Astrocyte (in vitro differentiated cells and primary cell): ENCODE measurements around the gene STYXL2. TPM values are rescaled to one million over a fixed set of nuclear protein-coding genes. Genes with fewer than 3 reads are reported as not detected.

ENCODE experiments used
- DNase-seq: peaks from one replicate; pipeline ENCODE4 v3.0.0-alpha.2; 2010; ENCODE audit warnings: low read depth
- FAIRE-seq: peaks from 2 replicates; lab custom pipeline; 2011; peaks lifted over from hg19 to GRCh38; lab: Jason Lieb, UNC
- H2AFZ ChIP-seq: 2 replicates; pipeline ENCODE4 v1.6.0; 2012; ENCODE audit warnings: low read depth, low read length, inconsistent platforms
- H3K27ac ChIP-seq: 2 replicates; pipeline ENCODE4 v1.5.1; 2011; ENCODE audit warnings: low read depth, low read length, inconsistent platforms
- H3K27me3 ChIP-seq: 2 replicates; pipeline ENCODE4 v1.6.0; 2011; ENCODE audit warnings: low read length, inconsistent platforms; ENCODE audit not compliant: insufficient read depth
- H3K36me3 ChIP-seq: 2 replicates; pipeline ENCODE4 v1.5.1; 2011; ENCODE audit warnings: low read length, inconsistent platforms; ENCODE audit not compliant: insufficient read depth
- H3K4me1 ChIP-seq: 2 replicates; pipeline ENCODE4 v1.5.1; 2011; ENCODE audit warnings: low read length, inconsistent platforms; ENCODE audit not compliant: insufficient read depth
- H3K4me2 ChIP-seq: 2 replicates; pipeline ENCODE4 v1.6.0; 2012; ENCODE audit warnings: low read length, inconsistent platforms
- H3K4me3 ChIP-seq: 2 replicates; pipeline ENCODE4 v1.5.1; 2011; ENCODE audit warnings: low read depth, mild to moderate bottlenecking, low read length, inconsistent platforms; ENCODE audit not compliant: insufficient read depth
- H3K79me2 ChIP-seq: 2 replicates; pipeline ENCODE4 v1.6.0; 2012; ENCODE audit warnings: mild to moderate bottlenecking, low read length, inconsistent platforms; ENCODE audit not compliant: insufficient read depth
- H3K9ac ChIP-seq: 2 replicates; pipeline ENCODE4 v1.6.0; 2012; ENCODE audit warnings: mild to moderate bottlenecking, low read length, inconsistent platforms
- H3K9me3 ChIP-seq: 2 replicates; pipeline ENCODE4 v1.5.1; 2012; ENCODE audit warnings: low read depth, mild to moderate bottlenecking, low read length, inconsistent platforms; ENCODE audit not compliant: insufficient read depth
- H4K20me1 ChIP-seq: 2 replicates; pipeline ENCODE4 v1.6.0; 2012; ENCODE audit warnings: low read length, inconsistent platforms; ENCODE audit not compliant: insufficient read depth
- H3K27ac Mint-ChIP-seq: one replicate; pipeline ENCODE4 v1.8.0; 2021; ENCODE audit warnings: mild to moderate bottlenecking, mixed read lengths; ENCODE audit not compliant: unreplicated experiment
- H3K27me3 Mint-ChIP-seq: one replicate; pipeline ENCODE4 v1.8.0; 2021; ENCODE audit warnings: low read depth, mixed read lengths; ENCODE audit not compliant: unreplicated experiment
- H3K36me3 Mint-ChIP-seq: one replicate; pipeline ENCODE4 v1.8.0; 2021; ENCODE audit warnings: low read depth, mixed read lengths; ENCODE audit not compliant: unreplicated experiment
- H3K4me1 Mint-ChIP-seq: one replicate; pipeline ENCODE4 v1.8.0; 2021; ENCODE audit warnings: low read depth, mixed read lengths; ENCODE audit not compliant: unreplicated experiment
- H3K4me3 Mint-ChIP-seq: one replicate; pipeline ENCODE4 v1.8.0; 2021; ENCODE audit warnings: mild to moderate bottlenecking, moderate library complexity, mixed read lengths; ENCODE audit not compliant: unreplicated experiment
- H3K9me3 Mint-ChIP-seq: one replicate; pipeline ENCODE4 v1.8.0; 2021; ENCODE audit warnings: mild to moderate bottlenecking, mixed read lengths; ENCODE audit not compliant: unreplicated experiment
- EZH2 ChIP-seq: IDR thresholded peaks from 2 replicates; pipeline ENCODE4 v1.6.1; 2012; ENCODE audit warnings: mild to moderate bottlenecking, low read length, inconsistent platforms; ENCODE audit not compliant: insufficient read depth
- total RNA-seq: library from RNA; stranded (reverse); gene quantifications from 2 replicates; pipeline ENCODE4 v1.2.1, GENCODE V29; 2021
- TF ChIP-seq, protein P1 (sequence below): IDR thresholded peaks from 2 replicates; pipeline ENCODE4 v1.5.1; 2011; ENCODE audit warnings: low read depth, mild to moderate bottlenecking, inconsistent platforms, low read length, moderate library complexity; ENCODE audit not compliant: insufficient read depth

Gene STYXL2
- total RNA-seq, 1 donor from 2014 or later, result 0.82 TPM

DNA sequence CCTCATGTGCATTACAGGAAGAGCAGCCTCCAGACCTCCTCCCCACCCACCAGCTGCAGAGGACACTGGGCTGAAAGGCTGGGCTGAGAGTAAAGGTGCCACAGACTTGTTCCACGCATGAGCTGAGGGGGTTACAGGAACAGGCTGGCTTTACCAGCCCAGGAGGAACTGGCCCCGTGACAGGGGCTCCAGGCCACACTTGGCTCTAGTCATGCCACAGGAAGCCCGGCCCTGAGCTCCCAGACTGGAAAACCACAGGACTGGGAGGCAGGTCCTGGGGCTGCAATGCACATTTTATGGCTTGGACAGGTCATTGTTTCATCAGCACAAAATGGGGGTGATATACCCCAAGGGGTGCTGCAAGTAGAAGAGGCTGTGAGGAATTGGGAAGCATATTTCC, 39.3 kb upstream of the STYXL2 start:
- H3K4me2 ChIP-seq, result no peak overlapping the region
- H3K36me3 ChIP-seq, result no peaks in the 10 kb centered on the region
- Mint-ChIP-seq H3K4me1 (peaks cover 9% of the 10 kb centered on the region), H3K27me3 (peaks cover 32% of the 10 kb centered on the region), H3K36me3 (no peaks in the 10 kb centered on the region), H3K27ac (no peak overlapping the region), H3K9me3 (no peaks in the 10 kb centered on the region), H3K4me3 (no peak overlapping the region)
- no peaks in the 10 kb centered on the region for H3K79me2 ChIP-seq
- no peak overlapping the region for H3K9ac ChIP-seq
- H3K27me3 ChIP-seq, result no peaks in the 10 kb centered on the region
- H3K4me3 ChIP-seq, result no peak overlapping the region
- FAIRE-seq (no peak), DNase-seq (no peak)
- TF ChIP-seq, protein P1, sequence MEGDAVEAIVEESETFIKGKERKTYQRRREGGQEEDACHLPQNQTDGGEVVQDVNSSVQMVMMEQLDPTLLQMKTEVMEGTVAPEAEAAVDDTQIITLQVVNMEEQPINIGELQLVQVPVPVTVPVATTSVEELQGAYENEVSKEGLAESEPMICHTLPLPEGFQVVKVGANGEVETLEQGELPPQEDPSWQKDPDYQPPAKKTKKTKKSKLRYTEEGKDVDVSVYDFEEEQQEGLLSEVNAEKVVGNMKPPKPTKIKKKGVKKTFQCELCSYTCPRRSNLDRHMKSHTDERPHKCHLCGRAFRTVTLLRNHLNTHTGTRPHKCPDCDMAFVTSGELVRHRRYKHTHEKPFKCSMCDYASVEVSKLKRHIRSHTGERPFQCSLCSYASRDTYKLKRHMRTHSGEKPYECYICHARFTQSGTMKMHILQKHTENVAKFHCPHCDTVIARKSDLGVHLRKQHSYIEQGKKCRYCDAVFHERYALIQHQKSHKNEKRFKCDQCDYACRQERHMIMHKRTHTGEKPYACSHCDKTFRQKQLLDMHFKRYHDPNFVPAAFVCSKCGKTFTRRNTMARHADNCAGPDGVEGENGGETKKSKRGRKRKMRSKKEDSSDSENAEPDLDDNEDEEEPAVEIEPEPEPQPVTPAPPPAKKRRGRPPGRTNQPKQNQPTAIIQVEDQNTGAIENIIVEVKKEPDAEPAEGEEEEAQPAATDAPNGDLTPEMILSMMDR, result no peak
- no peak for TF ChIP-seq EZH2
- H3K4me1 ChIP-seq, result peaks cover 5% of the 10 kb centered on the region
- no peak overlapping the region for H3K27ac ChIP-seq
- no peaks in the 10 kb centered on the region for H3K9me3 ChIP-seq
- H4K20me1 ChIP-seq, result no peaks in the 10 kb centered on the region
- H2AFZ ChIP-seq, result no peak overlapping the region

DNA sequence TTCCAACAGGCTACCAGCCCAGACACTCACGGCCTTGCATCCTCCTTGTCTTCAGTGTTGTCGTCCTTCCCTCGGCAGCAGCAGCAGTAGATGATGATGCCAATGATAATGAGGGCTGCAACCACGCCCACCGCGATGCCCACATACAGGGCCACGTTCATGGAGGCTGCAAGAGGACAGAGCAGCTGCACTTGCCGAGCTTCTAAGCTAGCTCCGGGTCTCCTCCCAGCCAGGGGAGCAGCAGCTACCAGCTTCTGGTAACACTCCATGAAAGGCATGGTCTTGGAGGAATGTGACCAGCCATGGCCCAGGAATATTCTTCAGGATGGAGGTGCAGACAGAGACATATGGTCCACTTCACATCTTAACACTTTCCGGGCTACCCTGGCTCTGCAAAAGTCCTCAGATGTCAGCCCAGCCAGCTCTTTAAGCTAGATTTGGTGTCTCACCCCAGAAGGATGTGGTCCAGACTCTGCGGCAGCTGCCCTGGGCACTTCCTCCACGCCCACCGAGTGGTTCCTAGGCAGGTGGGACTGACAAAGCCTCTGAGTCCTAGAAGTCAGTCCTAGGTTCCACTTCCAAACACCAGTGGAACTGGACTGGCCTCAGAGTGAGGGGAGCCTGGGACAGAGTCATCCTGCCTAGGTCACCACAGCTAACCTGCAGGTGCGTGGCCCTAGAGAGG, 38.8 kb upstream of the STYXL2 start:
- TF ChIP-seq EZH2, result no peak
- TF ChIP-seq, protein P1, result no peak
- Histone ChIP-seq H3K27ac (no peak overlapping the region), H3K4me2 (no peak overlapping the region), H3K4me3 (no peak overlapping the region), H2AFZ (no peak overlapping the region), H3K36me3 (no peaks in the 10 kb centered on the region), H3K27me3 (no peaks in the 10 kb centered on the region), H3K4me1 (peaks cover 5% of the 10 kb centered on the region), H3K79me2 (no peaks in the 10 kb centered on the region), H3K9ac (no peak overlapping the region), H3K9me3 (no peaks in the 10 kb centered on the region), H4K20me1 (no peaks in the 10 kb centered on the region)
- Mint-ChIP-seq H3K27me3 (peaks cover 29% of the 10 kb centered on the region), H3K36me3 (no peaks in the 10 kb centered on the region), H3K9me3 (no peaks in the 10 kb centered on the region), H3K27ac (no peak overlapping the region), H3K4me1 (peaks cover 9% of the 10 kb centered on the region), H3K4me3 (no peak overlapping the region)
- FAIRE-seq (no peak), DNase-seq (no peak)

DNA sequence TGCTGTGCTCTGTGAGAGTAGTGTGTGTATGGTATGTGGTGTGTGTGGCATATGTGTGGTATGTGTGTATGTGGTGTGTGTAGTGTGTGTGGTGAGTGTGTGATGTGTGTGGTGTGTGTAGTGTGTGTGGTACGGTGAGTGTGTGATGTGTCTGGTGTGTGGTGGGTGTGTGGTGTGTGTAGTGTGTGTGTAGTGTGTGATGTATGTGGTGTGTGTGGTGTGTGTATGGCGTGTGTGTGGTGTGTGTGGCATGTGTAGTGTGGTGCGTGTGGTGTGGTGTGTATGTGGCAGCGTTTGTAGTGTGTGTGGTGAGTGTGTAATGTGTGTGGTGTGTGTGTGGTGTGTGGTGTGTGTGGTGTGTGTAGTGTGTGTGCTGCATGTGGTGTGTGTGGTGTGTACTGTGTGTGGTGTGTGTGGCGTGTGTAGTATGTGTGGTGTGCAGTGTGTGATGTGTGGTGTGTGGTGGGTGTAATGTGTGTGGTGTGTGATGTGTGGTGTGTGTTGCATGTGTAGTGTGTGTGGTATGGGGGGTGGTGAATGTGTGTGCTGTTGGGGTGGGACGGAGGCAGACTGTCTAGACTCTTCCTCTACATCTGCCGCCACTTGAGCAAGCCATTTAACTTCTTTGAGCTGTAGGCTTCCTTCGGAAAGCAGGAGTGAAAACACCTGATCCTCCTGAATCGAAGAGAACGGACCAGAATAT, 37.2 kb upstream of the STYXL2 start:
- Histone ChIP-seq H3K27ac (no peak overlapping the region), H3K4me1 (peaks cover 5% of the 10 kb centered on the region), H3K4me2 (no peak overlapping the region), H3K36me3 (no peaks in the 10 kb centered on the region), H3K9me3 (no peaks in the 10 kb centered on the region), H2AFZ (no peak overlapping the region), H3K27me3 (no peaks in the 10 kb centered on the region), H4K20me1 (no peaks in the 10 kb centered on the region), H3K79me2 (no peaks in the 10 kb centered on the region), H3K9ac (no peak overlapping the region), H3K4me3 (no peak overlapping the region)
- no peaks in the 10 kb centered on the region for H3K36me3 Mint-ChIP-seq
- FAIRE-seq (no peak), DNase-seq (no peak)
- H3K4me1 Mint-ChIP-seq, result peaks cover 9% of the 10 kb centered on the region
- H3K27ac Mint-ChIP-seq, result no peak overlapping the region
- no peak for TF ChIP-seq EZH2
- TF ChIP-seq, protein P1, result no peak
- H3K9me3 Mint-ChIP-seq, result no peaks in the 10 kb centered on the region
- H3K4me3 Mint-ChIP-seq, result no peak overlapping the region
- peaks cover 22% of the 10 kb centered on the region for H3K27me3 Mint-ChIP-seq
